Suprapubic skin (tissue), 4 donors: ENCODE results near the gene CALCOCO1. TPM values are rescaled to one million over a fixed set of nuclear protein-coding genes. Genes with fewer than 3 reads are reported as not detected.

Source experiments
- DNase-seq, 2 donors: peaks; one replicate each; pipeline ENCODE4 v3.0.0-alpha.2; 2019; ENCODE audit warnings: low spot score in 2 of 2
- H3K27ac ChIP-seq: fragments of 200-600 bp; sonication (generic); one replicate; pipeline ENCODE4 v1.5.1; 2019
- H3K27me3 ChIP-seq: fragments of 200-600 bp; sonication (generic); one replicate; pipeline ENCODE4 v1.5.1; 2019
- H3K36me3 ChIP-seq: fragments of 200-600 bp; sonication (generic); one replicate; pipeline ENCODE4 v1.5.1; 2019
- H3K4me1 ChIP-seq: fragments of 200-600 bp; sonication (generic); one replicate; pipeline ENCODE4 v1.5.1; 2019
- H3K4me3 ChIP-seq: fragments of 200-600 bp; sonication (generic); one replicate; pipeline ENCODE4 v1.5.1; 2019; ENCODE audit warnings: mild to moderate bottlenecking
- H3K9me3 ChIP-seq: fragments of 200-600 bp; sonication (generic); one replicate; pipeline ENCODE4 v1.5.1; 2019
- EP300 ChIP-seq: sonication (generic); formaldehyde crosslinking; IDR thresholded peaks from one replicate; pipeline ENCODE4 v1.6.1; 2017; ENCODE audit warnings: antibody characterized with exemption
- POLR2A ChIP-seq, 2 donors: fragments of 450-650 bp; IDR thresholded peaks; one replicate each; pipeline ENCODE4 v1.6.1; 2017; ENCODE audit warnings: antibody characterized with exemption in 2 of 2, mild to moderate bottlenecking in 2 of 2, moderate library complexity in 2 of 2
- POLR2AphosphoS5 ChIP-seq, 3 donors: sonication (generic); formaldehyde crosslinking; IDR thresholded peaks; one replicate each; pipeline ENCODE4 v1.6.1; 2017; ENCODE audit warnings: antibody characterized with exemption in 3 of 3
- WGBS: methylation state at CpG from one replicate; pipeline ENCODE4 v1.1.5; 2018; 5-methylcytosine and 5-hydroxymethylcytosine counted together
- total RNA-seq, 4 donors: library from RNA; depleted of rRNA; stranded (reverse); fragments of >200 nt; gene quantifications; one replicate each; pipeline ENCODE4 v1.1.0, GENCODE V29; 2016
- TF ChIP-seq, protein P1 (sequence below), 2 donors: fragments of 200-600 bp in 1 of 2; fragments of 450-650 bp in 1 of 2; sonication (generic) in 1 of 2; IDR thresholded peaks; one replicate each; pipeline ENCODE4 v1.5.1; 2016 to 2019; ENCODE audit warnings: antibody characterized with exemption in 2 of 2, mild to moderate bottlenecking in 1 of 2, moderate library complexity in 1 of 2

CALCOCO1 gene
- total RNA-seq, 4 donors from 2014 or later: 287 to 729 (median 317) TPM

DNA sequence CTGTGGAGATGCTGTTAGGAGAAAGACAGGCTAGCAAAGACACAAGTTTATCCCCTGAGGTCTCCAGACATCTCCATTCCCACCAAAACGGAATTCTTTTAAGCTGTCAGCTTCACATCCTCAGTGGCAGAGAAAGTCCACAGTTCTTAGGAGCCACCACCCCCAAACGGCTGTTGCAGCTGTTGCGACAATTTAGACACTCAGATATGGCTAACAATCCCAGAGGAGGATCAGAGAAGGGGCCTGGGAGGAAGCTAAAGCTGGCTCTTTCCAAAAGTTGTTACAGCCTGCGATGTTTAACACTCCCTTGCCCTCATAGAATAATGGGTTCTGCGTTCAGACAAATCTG is 49.5 kb downstream of the CALCOCO1 start:
- TF ChIP-seq, protein P1, sequence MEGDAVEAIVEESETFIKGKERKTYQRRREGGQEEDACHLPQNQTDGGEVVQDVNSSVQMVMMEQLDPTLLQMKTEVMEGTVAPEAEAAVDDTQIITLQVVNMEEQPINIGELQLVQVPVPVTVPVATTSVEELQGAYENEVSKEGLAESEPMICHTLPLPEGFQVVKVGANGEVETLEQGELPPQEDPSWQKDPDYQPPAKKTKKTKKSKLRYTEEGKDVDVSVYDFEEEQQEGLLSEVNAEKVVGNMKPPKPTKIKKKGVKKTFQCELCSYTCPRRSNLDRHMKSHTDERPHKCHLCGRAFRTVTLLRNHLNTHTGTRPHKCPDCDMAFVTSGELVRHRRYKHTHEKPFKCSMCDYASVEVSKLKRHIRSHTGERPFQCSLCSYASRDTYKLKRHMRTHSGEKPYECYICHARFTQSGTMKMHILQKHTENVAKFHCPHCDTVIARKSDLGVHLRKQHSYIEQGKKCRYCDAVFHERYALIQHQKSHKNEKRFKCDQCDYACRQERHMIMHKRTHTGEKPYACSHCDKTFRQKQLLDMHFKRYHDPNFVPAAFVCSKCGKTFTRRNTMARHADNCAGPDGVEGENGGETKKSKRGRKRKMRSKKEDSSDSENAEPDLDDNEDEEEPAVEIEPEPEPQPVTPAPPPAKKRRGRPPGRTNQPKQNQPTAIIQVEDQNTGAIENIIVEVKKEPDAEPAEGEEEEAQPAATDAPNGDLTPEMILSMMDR (IDR thresholded peaks at IDR 0.05): no peak
- H3K4me1 ChIP-seq: peaks cover 29% of the 10 kb centered on the region
- 53% methylated on average over 5 of the region's 5 CpGs for WGBS
- H3K27me3 ChIP-seq: no peaks in the 10 kb centered on the region
- H3K4me3 ChIP-seq: peak overlapping the region; percentile 63
- no peak for DNase-seq
- peak overlapping the region; percentile 89 for H3K27ac ChIP-seq
- peaks cover 7% of the 10 kb centered on the region for H3K36me3 ChIP-seq
- no peaks in the 10 kb centered on the region for H3K9me3 ChIP-seq

GRCh38 chr12:53677016-53677799 is 50.0 kb downstream of the CALCOCO1 start:
- TF ChIP-seq, protein P1 (IDR thresholded peaks at IDR 0.05): no peak
- TF ChIP-seq POLR2A (IDR thresholded peaks at IDR 0.05): no peak
- no peak for TF ChIP-seq EP300
- TF ChIP-seq POLR2AphosphoS5 (IDR thresholded peaks at IDR 0.05): no peak
- WGBS: 10% methylated on average over 51 of the region's 51 CpGs

GRCh38 chr12:53676656-53677015 is 50.6 kb downstream of the CALCOCO1 start:
- WGBS: 2% methylated on average over 15 of the region's 15 CpGs
- TF ChIP-seq POLR2A (IDR thresholded peaks at IDR 0.05) (no peak), EP300 (no peak), POLR2AphosphoS5 (IDR thresholded peaks at IDR 0.05) (no peak)
- TF ChIP-seq, protein P1 (IDR thresholded peaks at IDR 0.05): no peak

More at GRCh38 chr12:53677016-53677799, 50.0 kb downstream of the CALCOCO1 start:
- H3K9me3 ChIP-seq: no peaks in the 10 kb centered on the region
- no peak for DNase-seq
- peaks cover 29% of the 10 kb centered on the region for H3K4me1 ChIP-seq
- H3K27ac ChIP-seq: peak overlapping the region; percentile 89
- H3K4me3 ChIP-seq: peak overlapping the region; percentile 63
- H3K27me3 ChIP-seq: no peaks in the 10 kb centered on the region
- peaks cover 13% of the 10 kb centered on the region for H3K36me3 ChIP-seq

GRCh38 chr12:53675701-53676607 is 51.3 kb downstream of the CALCOCO1 start, which contains the start of gene ATP5MC2:
TSS of gene ATP5MC2 (minus strand) at chr12:53676083. CDS start at chr12:53672614, 3,469 bp downstream.
- peak; percentile 97 to 98 for DNase-seq
- Histone ChIP-seq H3K4me1 (peaks cover 30% of the 10 kb centered on the region), H3K27me3 (no peaks in the 10 kb centered on the region), H3K4me3 (peak within 1 kb of the TSS; percentile 63), H3K27ac (peak within 1 kb of the TSS; percentile 89), H3K9me3 (no peaks in the 10 kb centered on the region), H3K36me3 (peaks cover 24% of the 10 kb centered on the region)
- TF ChIP-seq, protein P1 (IDR thresholded peaks at IDR 0.05): peak; percentile 98 to 99
- TF ChIP-seq EP300 (no peak), POLR2A (IDR thresholded peaks at IDR 0.05) (peak in 1 of 2 donors; percentile 47), POLR2AphosphoS5 (IDR thresholded peaks at IDR 0.05) (peak in 2 of 3 donors; percentile 81 to 82)
- under 1% methylated on average over 55 of the region's 61 CpGs for WGBS

More at GRCh38 chr12:53676656-53677015, 50.6 kb downstream of the CALCOCO1 start:
- peak overlapping the region; percentile 63 for H3K4me3 ChIP-seq
- peak overlapping the region; percentile 89 for H3K27ac ChIP-seq
- H3K4me1 ChIP-seq: peaks cover 29% of the 10 kb centered on the region
- peaks cover 18% of the 10 kb centered on the region for H3K36me3 ChIP-seq
- no peaks in the 10 kb centered on the region for H3K27me3 ChIP-seq
- H3K9me3 ChIP-seq: no peaks in the 10 kb centered on the region
- peak; percentile 73 to 82 for DNase-seq
